Endothelial cell of umbilical vein (primary cell): ENCODE data around the gene SLC1A6. TPM values are rescaled to one million over a fixed set of nuclear protein-coding genes. Genes with fewer than 3 reads are reported as not detected.
"Not testable (repeated sequence)": the region's sequence is repeated elsewhere in the genome, so short reads cannot be mapped to it uniquely, and the experiment has no call there.

ENCODE experiments used
- BruUV-seq: library from RNA; stranded (reverse); fragments of 400-500 nt; replicated peaks from 2 replicates; lab custom pipeline; 2021; lab: Mats Ljungman, UMichigan
- CTCF ChIA-PET: fragments of 300-600, 350-600 bp; sonication (Branson Sonifier 250); formaldehyde crosslinking; loops from one replicate; lab custom pipeline; 2021; ENCODE audit warnings: antibody characterized with exemption, inconsistent platforms; lab: Charles Lee
- POLR2A ChIA-PET: fragments of 300-600, 350-600 bp; sonication (Branson Sonifier 250); formaldehyde crosslinking; loops from one replicate; lab custom pipeline; 2021; ENCODE audit warnings: antibody characterized with exemption, inconsistent platforms; lab: Charles Lee
- DNase-seq: peaks from one replicate; pipeline ENCODE4 v3.0.0-alpha.2; 2011; ENCODE audit warnings: low read depth, low spot score
- FAIRE-seq: peaks from 2 replicates; lab custom pipeline; 2011; peaks lifted over from hg19 to GRCh38; lab: Jason Lieb, UNC
- H2AFZ ChIP-seq: 2 replicates; pipeline ENCODE4 v1.6.0; 2012; ENCODE audit warnings: low read depth, low read length, control low read depth, inconsistent platforms
- H3K27ac ChIP-seq: 2 replicates; pipeline ENCODE4 v1.5.1; 2011; ENCODE audit warnings: low read depth, mild to moderate bottlenecking, control low read depth, low read length, moderate library complexity; ENCODE audit not compliant: insufficient read depth
- H3K27me3 ChIP-seq, 2 experiments: 2 replicates each; pipeline versions ENCODE4 v1.6.0 to v1.6.1; 2011; ENCODE audit warnings: low read length in 2 of 2, mixed read lengths in 1 of 2; ENCODE audit not compliant: control insufficient read depth in 2 of 2, insufficient read depth in 2 of 2
- H3K36me3 ChIP-seq, 2 experiments: 2 replicates in 1 of 2; 3 replicates in 1 of 2; pipeline ENCODE4 v1.5.1; 2011; ENCODE audit warnings: low read length in 2 of 2, mild to moderate bottlenecking in 1 of 2, moderate library complexity in 1 of 2; ENCODE audit not compliant: control insufficient read depth in 2 of 2, insufficient read depth in 2 of 2; ENCODE audit errors: extremely low read depth in 1 of 2
- H3K4me1 ChIP-seq: 3 replicates; pipeline ENCODE4 v1.5.1; 2011; ENCODE audit warnings: mild to moderate bottlenecking, low read length; ENCODE audit not compliant: control insufficient read depth, insufficient read depth; ENCODE audit errors: extremely low read depth
- H3K4me2 ChIP-seq: 2 replicates; pipeline ENCODE4 v1.6.1; 2011; ENCODE audit warnings: low read length, control low read depth, mixed read lengths; ENCODE audit not compliant: insufficient read depth
- H3K4me3 ChIP-seq, 3 experiments: fragments of 200-600 bp in 1 of 3; sonication (generic), shearing (Covaris generic) in 1 of 3; replicated peaks in 1 of 3; 2 replicates each; pipeline ENCODE4 v1.5.1; 2011 to 2016; ENCODE audit warnings: control low read depth in 3 of 3, low read length in 3 of 3, mild to moderate bottlenecking in 2 of 3, inconsistent platforms in 1 of 3, low read depth in 1 of 3, moderate library complexity in 1 of 3; ENCODE audit not compliant: insufficient read depth in 1 of 3
- H3K79me2 ChIP-seq: 2 replicates; pipeline ENCODE4 v1.6.0; 2012; ENCODE audit warnings: low read length, inconsistent platforms; ENCODE audit not compliant: control insufficient read depth, insufficient read depth
- H3K9ac ChIP-seq: replicated peaks from 2 replicates; pipeline ENCODE3; 2011; ENCODE audit warnings: low read length, control low read depth; ENCODE audit not compliant: insufficient read depth; ENCODE audit errors: extremely low read depth
- H3K9me1 ChIP-seq: replicated peaks from 3 replicates; pipeline ENCODE4 v1.6.0; 2011; ENCODE audit warnings: mild to moderate bottlenecking, low read length; ENCODE audit not compliant: control insufficient read depth, insufficient read depth; ENCODE audit errors: extremely low read depth
- H3K9me3 ChIP-seq: replicated peaks from 2 replicates; pipeline ENCODE4 v1.5.1; 2012; ENCODE audit warnings: low read length, inconsistent platforms; ENCODE audit not compliant: control insufficient read depth, insufficient read depth
- H4K20me1 ChIP-seq: replicated peaks from 2 replicates; pipeline ENCODE3; 2011; ENCODE audit warnings: mild to moderate bottlenecking, low read length; ENCODE audit not compliant: control insufficient read depth, insufficient read depth; ENCODE audit errors: extremely low read depth
- CTCF ChIP-seq, 2 donors: IDR thresholded peaks; 1 replicate in 1 of 2; 2 replicates in 1 of 2; pipeline ENCODE4 v1.5.1; 2011; ENCODE audit warnings: low read length in 2 of 2, mild to moderate bottlenecking in 2 of 2, moderate library complexity in 2 of 2, control low read depth in 1 of 2, inconsistent platforms in 1 of 2, low read depth in 1 of 2; ENCODE audit not compliant: insufficient read depth in 1 of 2; ENCODE audit errors: extremely low read depth in 1 of 2
- EZH2 ChIP-seq: IDR thresholded peaks from 2 replicates; pipeline ENCODE4 v1.6.1; 2012; ENCODE audit warnings: borderline replicate concordance, low read depth, mild to moderate bottlenecking, moderate library complexity, low read length, inconsistent platforms; ENCODE audit not compliant: severe bottlenecking
- FOS ChIP-seq: IDR thresholded peaks from 2 replicates; pipeline ENCODE4 v1.6.1; 2011; ENCODE audit warnings: mild to moderate bottlenecking, low read length, moderate library complexity, borderline replicate concordance; ENCODE audit not compliant: insufficient read depth
- GATA2 ChIP-seq: IDR thresholded peaks from 2 replicates; pipeline ENCODE4 v1.7.0; 2011; ENCODE audit warnings: low read depth, mild to moderate bottlenecking, moderate library complexity, mixed read lengths, low read length; ENCODE audit not compliant: insufficient read length, insufficient read depth
- JUN ChIP-seq: IDR thresholded peaks from 2 replicates; pipeline ENCODE4 v1.6.1; 2011; ENCODE audit warnings: borderline replicate concordance, low read depth; ENCODE audit not compliant: insufficient read length, insufficient read depth
- MYC ChIP-seq: IDR thresholded peaks from one replicate; pipeline ENCODE4 v1.6.1; 2011; ENCODE audit warnings: mild to moderate bottlenecking, low read depth, low read length
- POLR2A ChIP-seq: IDR thresholded peaks from 2 replicates; pipeline ENCODE4 v1.6.1; 2012; ENCODE audit warnings: low read depth, mild to moderate bottlenecking, control low read depth, low read length
- POLR2AphosphoS5 ChIP-seq: IDR thresholded peaks from 2 replicates; pipeline ENCODE4 v1.6.1; 2012; ENCODE audit warnings: low read depth, mild to moderate bottlenecking, control low read depth, low read length, moderate library complexity; ENCODE audit not compliant: insufficient read depth
- dilution Hi-C: fragments of 300-500 bp; cut with MboI; formaldehyde crosslinking; loops from one replicate; pipeline ENCODE4 v1.15.0; 2019; ENCODE audit warnings: low sequenced_read_pairs; ENCODE audit not compliant: extremely low pct_ligation_motif_present
- intact Hi-C: fragments of 100-400 bp; cut with micrococcal nuclease; formaldehyde crosslinking; loops from one replicate; pipeline ENCODE4 v1.10.0; 2022
- polyA plus RNA-seq, 4 experiments: library from polyadenylated mRNA; depleted of rRNA in 3 of 4; stranded (reverse) in 3 of 4; unstranded in 1 of 4; fragments of >200 nt; gene quantifications; 2 replicates each; pipeline versions ENCODE4 v1.2.1 to v1.2.3, GENCODE V29; 2011 to 2012; ENCODE audit warnings: missing spikeins in 1 of 4
- total RNA-seq: library from RNA; stranded (reverse); gene quantifications from 2 replicates; pipeline ENCODE4 v1.2.3, GENCODE V29; 2021
- TF ChIP-seq, protein P1 (sequence below): IDR thresholded peaks from 2 replicates; pipeline ENCODE4 v1.6.1; 2011; ENCODE audit not compliant: insufficient read depth, insufficient read length

Gene SLC1A6
- total and polyA plus RNA-seq, 2 donors (not counting 3 experiments of a cell fraction or from before 2014, with no cell fraction given): not detected

DNA sequence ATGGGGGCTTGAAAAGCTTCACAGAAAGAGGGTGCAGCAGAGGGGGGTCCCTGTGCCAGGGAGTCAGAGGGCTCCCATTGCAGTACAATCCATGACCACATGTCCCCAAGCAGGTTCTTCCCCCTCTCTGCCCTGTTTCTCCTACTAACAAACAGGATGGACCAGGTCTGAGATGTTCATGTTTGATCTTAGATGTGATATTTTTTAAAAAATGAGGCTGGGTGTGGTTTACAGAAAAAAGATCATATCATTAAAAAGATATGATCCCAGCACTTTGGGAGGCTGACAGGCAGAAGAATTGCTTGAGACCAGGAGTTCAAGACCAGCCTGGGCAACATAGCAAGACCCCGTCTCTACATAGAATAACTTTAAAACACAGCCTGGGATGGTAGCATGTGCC is 29.2 kb downstream of the SLC1A6 start:
- ChIA-PET POLR2A (no interaction called here), CTCF (interaction anchor here (0.6 kb wide), 1 partner anchor 38 kb away, joined by 3 read pairs; no protein-coding TSS in a partner anchor)
- DNase-seq: no peak
- no TSS peak for BruUV-seq
- no peak for FAIRE-seq
- no peaks in the 10 kb centered on the region for H3K79me2 ChIP-seq
- H3K9me3 ChIP-seq: no peaks in the 10 kb centered on the region
- no peaks in the 10 kb centered on the region for H3K36me3 ChIP-seq
- H3K9me1 ChIP-seq: no peaks in the 10 kb centered on the region
- no peak overlapping the region for H3K9ac ChIP-seq
- H2AFZ ChIP-seq: no peak overlapping the region
- no peaks in the 10 kb centered on the region for H3K27me3 ChIP-seq
- TF ChIP-seq FOS (no peak), POLR2AphosphoS5 (no peak), EZH2 (no peak), JUN (no peak), MYC (no peak)
- TF ChIP-seq, protein P1, sequence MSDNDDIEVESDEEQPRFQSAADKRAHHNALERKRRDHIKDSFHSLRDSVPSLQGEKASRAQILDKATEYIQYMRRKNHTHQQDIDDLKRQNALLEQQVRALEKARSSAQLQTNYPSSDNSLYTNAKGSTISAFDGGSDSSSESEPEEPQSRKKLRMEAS: no peak
- dilution Hi-C loops: no loop called here
- H4K20me1 ChIP-seq: no peaks in the 10 kb centered on the region
- H3K27ac ChIP-seq: no peak overlapping the region
- intact Hi-C loops: no loop called here
- no peak overlapping the region for H3K4me3 ChIP-seq
- no peaks in the 10 kb centered on the region for H3K4me1 ChIP-seq
- no peak overlapping the region for H3K4me2 ChIP-seq

DNA sequence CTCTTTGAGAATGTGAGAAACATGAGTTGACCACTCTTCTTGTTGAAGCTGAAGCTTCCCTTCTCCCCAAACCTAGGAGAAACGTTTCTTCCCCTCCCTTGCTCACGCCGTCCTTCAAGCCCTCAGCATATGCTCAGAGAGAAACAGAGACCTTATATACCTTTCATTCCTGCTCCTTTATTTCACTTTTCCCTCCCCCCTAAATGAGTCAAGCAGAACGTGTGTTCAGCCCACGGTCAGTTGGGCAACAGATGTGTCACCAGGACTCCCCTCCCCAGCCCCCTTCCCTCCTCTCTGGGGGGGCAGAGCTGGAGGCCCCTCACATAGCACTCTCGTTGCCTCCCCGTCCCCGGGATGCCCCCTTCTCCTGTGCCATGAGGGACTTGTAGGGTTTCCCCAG is 29.8 kb downstream of the SLC1A6 start:
- Histone ChIP-seq H3K4me1 (no peaks in the 10 kb centered on the region), H3K27ac (no peak overlapping the region), H3K9me1 (no peaks in the 10 kb centered on the region), H4K20me1 (no peaks in the 10 kb centered on the region), H3K9me3 (no peaks in the 10 kb centered on the region), H2AFZ (no peak overlapping the region), H3K27me3 (no peaks in the 10 kb centered on the region), H3K4me3 (no peak overlapping the region), H3K4me2 (no peak overlapping the region), H3K36me3 (no peaks in the 10 kb centered on the region), H3K79me2 (no peaks in the 10 kb centered on the region), H3K9ac (no peak overlapping the region)
- no peak for DNase-seq
- BruUV-seq: no TSS peak
- TF ChIP-seq CTCF (IDR thresholded peaks at IDR 0.05; ENCODE audit: extremely low read depth in 1 of 2, insufficient read depth in 1 of 2, low read depth in 1 of 2, low read length in 2 of 2): no peak
- TF ChIP-seq POLR2A: no peak
- no peak for TF ChIP-seq GATA2
- intact Hi-C loops: no loop called here
- dilution Hi-C loops: no loop called here
- ChIA-PET CTCF (no interaction called here), POLR2A (no interaction called here)
- no peak for FAIRE-seq

DNA sequence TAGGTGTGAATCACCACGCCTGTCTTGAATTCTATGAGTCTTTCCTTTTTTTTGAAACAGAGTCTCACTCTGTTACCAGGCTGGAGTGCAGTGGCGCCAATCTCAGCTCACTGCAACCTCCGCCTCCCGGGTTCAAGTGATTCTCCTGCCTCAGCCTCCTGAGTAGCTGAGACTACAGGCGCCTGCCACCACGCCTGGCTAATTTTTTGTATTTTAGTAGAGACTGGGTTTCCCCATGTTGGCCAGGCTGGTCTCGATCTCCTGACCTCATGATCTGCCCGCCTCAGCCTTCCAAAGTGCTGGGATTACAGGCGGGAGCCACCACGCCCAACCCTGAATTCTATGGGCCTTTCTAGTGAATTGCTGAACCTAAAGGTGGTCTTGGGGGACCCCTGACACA is 30.3 kb downstream of the SLC1A6 start:
- POLR2A ChIA-PET, H3K27ac ChIP-seq, H3K36me3 ChIP-seq, H3K9me1 ChIP-seq, H3K27me3 ChIP-seq, dilution Hi-C loops, H3K4me1 ChIP-seq, FAIRE-seq, H3K4me3 ChIP-seq, H4K20me1 ChIP-seq, H3K9me3 ChIP-seq, H3K4me2 ChIP-seq, BruUV-seq, H3K9ac ChIP-seq, H3K79me2 ChIP-seq, DNase-seq, CTCF ChIA-PET, H2AFZ ChIP-seq, intact Hi-C loops: not testable (repeated sequence)
